ENCODE results near the gene ZNF888.
A peak's percentile ranks its signal among the peaks of the same experiment; 100 is the strongest.
"Not testable (repeated sequence)": the region's sequence is repeated elsewhere in the genome, so short reads cannot be mapped to it uniquely, and the experiment has no call there.

Gene ZNF888

GRCh38 chr19:52936151-52936953 is 13.1 kb upstream of the ZNF888 start:
- DNase-seq (ENCODE audit: low read depth in 1 of 2, low spot score in 1 of 2), result peak in 1 of 2 experiments; percentile 57
- H3K27me3 ChIP-seq (ENCODE audit: insufficient read depth, poor library complexity, severe bottlenecking), result no peaks in the 10 kb centered on the region
- peak overlapping the region; percentile 32; the same call in 1 of the 2 replicates for H3K27ac ChIP-seq (replicated peaks)
- TF ChIP-seq POLR2AphosphoS5 (IDR thresholded peaks at IDR 0.05; ENCODE audit: low read depth) (peak; percentile 92), SPI1 (IDR thresholded peaks at IDR 0.05; ENCODE audit: borderline replicate concordance, low read depth) (peak; percentile 77; the same call in 1 of the 2 replicates), REST (IDR thresholded peaks at IDR 0.05; ENCODE audit: insufficient replicate concordance, low read depth) (no peak)
- H3K4me3 ChIP-seq (replicated peaks; ENCODE audit: insufficient read depth, low read length), result no peak overlapping the region

- Histone ChIP-seq H3K27ac (replicated peaks) (no peak overlapping the region), H3K4me3 (replicated peaks; ENCODE audit: insufficient read depth, low read length) (no peak overlapping the region), H3K27me3 (ENCODE audit: insufficient read depth, poor library complexity, severe bottlenecking) (no peaks in the 10 kb centered on the region)
- DNase-seq (ENCODE audit: low read depth in 1 of 2, low spot score in 1 of 2), result no peak
- TF ChIP-seq CTCF (IDR thresholded peaks at IDR 0.05; ENCODE audit: insufficient read depth, low read length) (no peak), REST (IDR thresholded peaks at IDR 0.05; ENCODE audit: insufficient replicate concordance, low read depth) (no peak), POLR2AphosphoS5 (IDR thresholded peaks at IDR 0.05; ENCODE audit: low read depth) (no peak), GABPA (IDR thresholded peaks at IDR 0.05; ENCODE audit: low read depth) (no peak), SPI1 (IDR thresholded peaks at IDR 0.05; ENCODE audit: borderline replicate concordance, low read depth) (no peak)
Measured at GRCh38 chr19:52935434-52935833, 12.2 kb upstream of the ZNF888 start.

- H3K4me3 ChIP-seq (replicated peaks; ENCODE audit: insufficient read depth, low read length); H3K27me3 ChIP-seq (ENCODE audit: insufficient read depth, poor library complexity, severe bottlenecking); H3K27ac ChIP-seq (replicated peaks): not testable (repeated sequence)
- peak in 1 of 2 experiments; percentile 20 for DNase-seq (ENCODE audit: low read depth in 1 of 2, low spot score in 1 of 2)
Measured at GRCh38 chr19:52924641-52925040, 1.4 kb upstream of the ZNF888 start.

- H3K4me3 ChIP-seq (replicated peaks; ENCODE audit: insufficient read depth, low read length), result peak overlapping the region; percentile 52
- H3K27ac ChIP-seq (replicated peaks), result peak overlapping the region; percentile 96
- peak; percentile 61 to 78 for DNase-seq (ENCODE audit: low read depth in 1 of 2, low spot score in 1 of 2)
- no peaks in the 10 kb centered on the region for H3K27me3 ChIP-seq (ENCODE audit: insufficient read depth, poor library complexity, severe bottlenecking)
- peak; percentile 68 for TF ChIP-seq SPI1 (IDR thresholded peaks at IDR 0.05; ENCODE audit: borderline replicate concordance, low read depth)
- no peak for TF ChIP-seq REST (IDR thresholded peaks at IDR 0.05; ENCODE audit: insufficient replicate concordance, low read depth)
- TF ChIP-seq POLR2AphosphoS5 (IDR thresholded peaks at IDR 0.05; ENCODE audit: low read depth), result 0 out of 2 replicates have a peak, but pooled peaks have one; percentile 30
Measured at GRCh38 chr19:52923778-52924593, 758 bp upstream of the ZNF888 start.

All from HL-60 (cell line).